ENCODE data around the gene COPZ2.

COPZ2 gene

GRCh38 chr17:48012654-48013053, 24.9 kb downstream of the COPZ2 start:
- DNase-seq (ENCODE audit: low read depth) = no peak
- no peak for TF ChIP-seq CTCF (conservative IDR thresholded peaks at IDR 0.05; ENCODE audit: low read depth, low read length)
- H3K4me3 ChIP-seq (ENCODE audit: low read depth, low read length) = peak overlapping the region; percentile 47

DNA sequence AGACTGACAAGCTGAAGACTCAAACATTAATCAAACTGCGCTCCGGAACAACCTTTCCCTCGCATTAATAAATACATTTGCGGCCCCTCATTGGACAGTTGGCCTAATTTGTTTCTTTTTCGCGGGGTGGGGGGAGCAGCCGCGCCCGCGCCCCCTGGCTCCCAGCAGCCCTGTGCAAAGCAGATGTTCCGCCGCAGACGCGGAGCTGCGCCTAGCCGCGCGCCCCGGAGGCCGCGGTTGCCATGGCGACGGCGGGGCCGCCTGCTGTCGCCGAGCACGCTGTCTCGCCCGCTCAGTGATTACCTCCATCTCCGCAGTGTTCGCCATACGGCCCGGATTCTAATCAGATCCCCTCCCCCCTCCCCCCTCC, 25.5 kb downstream of the COPZ2 start:
- peak overlapping the region; percentile 47 for H3K4me3 ChIP-seq (ENCODE audit: low read depth, low read length)
- TF ChIP-seq CTCF (conservative IDR thresholded peaks at IDR 0.05; ENCODE audit: low read depth, low read length) = no peak
- DNase-seq (ENCODE audit: low read depth) = peak; percentile 37

GRCh38 chr17:48011405-48012150, 26.0 kb downstream of the COPZ2 start:
- peak; percentile 55 for DNase-seq (ENCODE audit: low read depth)
- peak overlapping the region; percentile 47 for H3K4me3 ChIP-seq (ENCODE audit: low read depth, low read length)
- TF ChIP-seq CTCF (conservative IDR thresholded peaks at IDR 0.05; ENCODE audit: low read depth, low read length) = peak; percentile 74

GRCh38 chr17:48010193-48010592, 27.4 kb downstream of the COPZ2 start:
- no peak for TF ChIP-seq CTCF (conservative IDR thresholded peaks at IDR 0.05; ENCODE audit: low read depth, low read length)
- DNase-seq (ENCODE audit: low read depth) = no peak
- H3K4me3 ChIP-seq (ENCODE audit: low read depth, low read length) = no peak overlapping the region

DNA sequence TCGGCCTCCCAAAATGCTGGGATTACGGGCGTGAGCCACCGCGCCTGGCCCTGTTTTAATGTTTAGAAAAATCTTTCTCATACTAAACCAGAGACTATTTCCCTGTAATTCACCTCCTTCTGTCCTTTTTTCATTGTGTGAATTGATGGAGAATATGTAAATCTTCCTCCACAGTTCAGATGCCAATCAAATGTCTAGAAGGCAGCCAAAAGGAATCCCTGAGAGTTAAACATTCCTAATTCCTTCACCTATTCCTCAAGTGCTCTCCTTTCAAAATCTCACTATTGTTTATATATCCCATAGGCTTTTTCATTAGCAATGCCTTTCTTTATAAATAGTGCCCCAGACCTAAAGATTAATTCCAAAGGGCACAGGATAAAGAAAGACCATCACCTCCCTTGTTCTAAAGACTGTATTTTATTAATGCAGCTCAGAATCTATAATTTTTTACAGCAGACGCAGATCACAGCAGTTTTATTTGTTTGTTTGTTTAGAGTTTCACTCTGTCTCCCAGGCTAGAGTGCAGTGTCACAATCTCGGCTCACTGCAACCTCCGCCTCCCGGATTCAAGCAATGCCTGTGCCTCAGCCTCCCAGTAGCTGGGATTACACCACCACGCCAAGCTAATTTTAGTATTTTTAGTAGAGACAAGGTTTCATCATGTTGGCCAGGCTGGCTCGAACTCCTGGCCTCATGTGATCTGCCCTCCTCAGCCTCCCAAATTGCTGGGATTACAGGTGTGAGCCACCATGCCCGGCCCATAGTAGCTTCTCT, 30.5 kb downstream of the COPZ2 start:
- TF ChIP-seq CTCF (conservative IDR thresholded peaks at IDR 0.05; ENCODE audit: low read depth, low read length) = no peak
- DNase-seq (ENCODE audit: low read depth) = no peak
- no peak overlapping the region for H3K4me3 ChIP-seq (ENCODE audit: low read depth, low read length)

DNA sequence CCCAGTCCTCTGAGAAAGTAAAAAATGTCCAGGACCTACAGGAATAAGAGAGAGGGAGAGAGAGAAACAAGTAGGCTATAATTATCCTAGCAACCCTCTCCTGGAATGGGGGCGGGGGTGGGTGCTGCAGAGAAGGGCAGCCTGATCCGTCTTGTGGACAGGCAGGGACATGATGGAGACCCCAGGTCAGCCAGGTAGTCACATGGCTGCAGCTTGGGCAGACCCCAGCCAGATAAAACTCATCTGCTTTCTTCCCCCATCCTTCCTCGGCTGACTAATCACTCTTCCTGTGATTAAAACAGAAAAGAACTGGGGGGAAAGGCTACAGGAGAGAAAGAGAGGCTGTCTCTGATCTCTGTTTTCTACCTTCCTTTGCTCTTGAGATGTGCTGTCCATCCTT, 32.6 kb downstream of the COPZ2 start:
- H3K4me3 ChIP-seq (ENCODE audit: low read depth, low read length) = no peak overlapping the region
- TF ChIP-seq CTCF (conservative IDR thresholded peaks at IDR 0.05; ENCODE audit: low read depth, low read length) = no peak
- DNase-seq (ENCODE audit: low read depth) = no peak

Data from choroid plexus epithelial cell (primary cell).